IgD-negative memory B cell (primary cell): ENCODE results near the gene CTAGE1. TPM values are rescaled to one million over a fixed set of nuclear protein-coding genes. Genes with fewer than 3 reads are reported as not detected.

Experiments used
- H3K27ac Mint-ChIP-seq, 3 donors: one replicate each; pipeline ENCODE4 v1.8.0; 2020 to 2022; ENCODE audit warnings: mild to moderate bottlenecking in 3 of 3, mixed read lengths in 3 of 3, moderate library complexity in 1 of 3
- H3K27me3 Mint-ChIP-seq: one replicate; pipeline ENCODE4 v1.8.0; 2021; ENCODE audit warnings: mixed read lengths
- H3K36me3 Mint-ChIP-seq: one replicate; pipeline ENCODE4 v1.8.0; 2020; ENCODE audit warnings: mild to moderate bottlenecking, mixed read lengths
- H3K4me1 Mint-ChIP-seq, 3 donors: one replicate each; pipeline ENCODE4 v1.8.0; 2020 to 2022; ENCODE audit warnings: mixed read lengths in 3 of 3, mild to moderate bottlenecking in 1 of 3
- H3K4me3 Mint-ChIP-seq, 4 donors: one replicate each; pipeline ENCODE4 v1.8.0; 2020 to 2022; ENCODE audit warnings: mild to moderate bottlenecking in 4 of 4, mixed read lengths in 4 of 4, moderate library complexity in 3 of 4
- H3K9me3 Mint-ChIP-seq, 3 donors: one replicate each; pipeline ENCODE4 v1.8.0; 2020 to 2021; ENCODE audit warnings: mixed read lengths in 3 of 3, mild to moderate bottlenecking in 1 of 3
- polyA plus RNA-seq: library from polyadenylated mRNA; unstranded; fragments of 300-500 nt; fragmentation: Illumina TruSeq; gene quantifications from one replicate; pipeline ENCODE4 v1.2.3, GENCODE V29; 2021

The CTAGE1 gene
- polyA plus RNA-seq, 1 donor from 2014 or later: not detected

- Mint-ChIP-seq H3K27me3 (no peaks in the 10 kb centered on the region), H3K27ac (no peak overlapping the region), H3K9me3 (peaks cover 0 to 19% (median 0%) of the 10 kb centered on the region in 3 donors), H3K4me3 (no peak overlapping the region), H3K36me3 (no peaks in the 10 kb centered on the region), H3K4me1 (no peaks in the 10 kb centered on the region)
These were observed 30.4 kb downstream of the CTAGE1 start for GRCh38 chr18:22387364-22387763.

GRCh38 chr18:22385718-22386117, 32.0 kb downstream of the CTAGE1 start:
- Mint-ChIP-seq H3K4me3 (no peak overlapping the region), H3K4me1 (no peaks in the 10 kb centered on the region), H3K9me3 (peaks cover 0 to 19% (median 0%) of the 10 kb centered on the region in 3 donors), H3K27ac (no peak overlapping the region), H3K36me3 (no peaks in the 10 kb centered on the region), H3K27me3 (no peaks in the 10 kb centered on the region)

GRCh38 chr18:22378672-22379282, 38.9 kb downstream of the CTAGE1 start:
- H3K27me3 Mint-ChIP-seq: no peaks in the 10 kb centered on the region
- H3K9me3 Mint-ChIP-seq: peaks cover 0 to 7% (median 0%) of the 10 kb centered on the region in 3 donors
- H3K36me3 Mint-ChIP-seq: peaks cover 1% of the 10 kb centered on the region
- no peak overlapping the region for H3K4me3 Mint-ChIP-seq
- H3K4me1 Mint-ChIP-seq: peaks cover 0 to 1% (median 0%) of the 10 kb centered on the region in 3 donors
- H3K27ac Mint-ChIP-seq: no peak overlapping the region

GRCh38 chr18:22377769-22378168, 39.9 kb downstream of the CTAGE1 start:
- H3K36me3 Mint-ChIP-seq: peaks cover 1% of the 10 kb centered on the region
- peaks cover 0 to 6% (median 1%) of the 10 kb centered on the region in 3 donors for H3K9me3 Mint-ChIP-seq
- H3K4me3 Mint-ChIP-seq: no peak overlapping the region
- no peaks in the 10 kb centered on the region for H3K27me3 Mint-ChIP-seq
- H3K4me1 Mint-ChIP-seq: peaks cover 0 to 1% (median 0%) of the 10 kb centered on the region in 3 donors
- no peak overlapping the region for H3K27ac Mint-ChIP-seq

GRCh38 chr18:22370414-22370813, 47.3 kb downstream of the CTAGE1 start:
- Mint-ChIP-seq H3K36me3 (peaks cover 2% of the 10 kb centered on the region), H3K27ac (no peak overlapping the region), H3K9me3 (peaks cover 0 to 5% (median 4%) of the 10 kb centered on the region in 3 donors), H3K4me3 (no peak overlapping the region), H3K4me1 (no peaks in the 10 kb centered on the region), H3K27me3 (no peaks in the 10 kb centered on the region)

- no peaks in the 10 kb centered on the region for H3K27me3 Mint-ChIP-seq
- peaks cover 0 to 5% (median 4%) of the 10 kb centered on the region in 3 donors for H3K9me3 Mint-ChIP-seq
- H3K27ac Mint-ChIP-seq: no peak overlapping the region
- no peaks in the 10 kb centered on the region for H3K4me1 Mint-ChIP-seq
- peaks cover 2% of the 10 kb centered on the region for H3K36me3 Mint-ChIP-seq
- H3K4me3 Mint-ChIP-seq: no peak overlapping the region
These were observed 49.7 kb downstream of the CTAGE1 start for GRCh38 chr18:22368021-22368420.

- peaks cover 0 to 4% (median 0%) of the 10 kb centered on the region in 3 donors for H3K9me3 Mint-ChIP-seq
- H3K36me3 Mint-ChIP-seq: peaks cover 2% of the 10 kb centered on the region
- H3K4me1 Mint-ChIP-seq: no peaks in the 10 kb centered on the region
- no peak overlapping the region for H3K27ac Mint-ChIP-seq
- no peak overlapping the region for H3K4me3 Mint-ChIP-seq
- H3K27me3 Mint-ChIP-seq: no peaks in the 10 kb centered on the region
These were observed 50.4 kb downstream of the CTAGE1 start for GRCh38 chr18:22367303-22367702.

- H3K9me3 Mint-ChIP-seq: peaks cover 0 to 4% (median 2%) of the 10 kb centered on the region in 3 donors
- no peaks in the 10 kb centered on the region for H3K4me1 Mint-ChIP-seq
- no peaks in the 10 kb centered on the region for H3K27me3 Mint-ChIP-seq
- H3K27ac Mint-ChIP-seq: no peak overlapping the region
- no peak overlapping the region for H3K4me3 Mint-ChIP-seq
- H3K36me3 Mint-ChIP-seq: peaks cover 2% of the 10 kb centered on the region
These were observed 53.8 kb downstream of the CTAGE1 start for GRCh38 chr18:22363867-22364463.

Other genes with a start within 250 kb of the CTAGE1 start
- not detected for gene GATA6, start 248.3 kb downstream of the CTAGE1 start, polyA plus RNA-seq